ENCODE results near the gene MRPL44.

DNA sequence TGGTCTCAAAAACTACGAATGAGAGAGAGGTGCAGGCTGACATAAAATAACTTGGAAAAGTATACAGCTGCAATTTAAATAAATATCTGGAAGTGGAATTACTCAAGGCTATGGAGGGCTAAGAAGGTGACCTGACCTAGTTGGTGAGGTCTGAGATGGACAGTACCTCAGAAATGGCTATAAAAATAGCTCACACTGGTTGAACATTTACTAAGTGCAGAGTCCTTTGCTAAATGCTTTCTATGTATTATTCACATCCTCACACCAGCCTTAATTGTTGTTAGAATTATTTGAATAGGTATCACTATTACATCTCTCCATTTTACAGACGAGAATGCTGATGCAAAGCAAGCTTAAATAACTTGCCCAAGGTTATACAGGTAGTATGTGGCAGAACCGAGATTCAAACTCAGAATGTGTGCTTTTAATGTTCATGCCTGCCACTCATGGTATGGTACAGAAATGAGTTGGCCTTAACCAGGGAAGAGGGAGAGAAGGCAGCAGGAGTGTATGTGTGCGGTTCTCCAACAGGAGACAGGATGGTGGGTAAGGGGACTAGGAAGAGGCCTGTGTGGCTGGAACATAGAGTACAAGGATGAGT, 37.4 kb downstream of the MRPL44 start:
- TF ChIP-seq CTCF (IDR thresholded peaks at IDR 0.05), result no peak
- no peak for TF ChIP-seq POLR2A (IDR thresholded peaks at IDR 0.05)

All from heart left ventricle (tissue), 13 donors.